IMR-90 (cell line): Measurements from ENCODE around the gene C16orf90. TPM values are rescaled to one million over a fixed set of nuclear protein-coding genes. Genes with fewer than 3 reads are reported as not detected.

Experiments used
- ATAC-seq: fragments of 200-7000 bp; cut with Tn5 transposase; 2 replicates; pipeline ENCODE4 v1.9.1; 2020; ENCODE audit warnings: low read depth, mild to moderate bottlenecking, moderate library complexity
- BruUV-seq: library from RNA; stranded (reverse); fragments of 400-500 nt; replicated peaks from 2 replicates; lab custom pipeline; 2021; lab: Mats Ljungman, UMichigan
- CTCF ChIA-PET: fragments of 300-600 bp; formaldehyde crosslinking; extraction: SDS; loops from one replicate; lab custom pipeline; 2021; ENCODE audit warnings: antibody characterized with exemption; lab: Yijun Ruan, JAX
- POLR2A ChIA-PET: fragments of 300-600 bp; sonication (Branson Sonifier 250); formaldehyde crosslinking; loops from one replicate; lab custom pipeline; 2022; ENCODE audit warnings: antibody characterized with exemption; ENCODE audit not compliant: unreplicated experiment; lab: Charles Lee
- DNase-seq: peaks from one replicate; pipeline ENCODE4 v3.0.0; 2013
- H2AFZ ChIP-seq: replicated peaks from 2 replicates; pipeline ENCODE3; 2013; ENCODE audit warnings: low read length, mild to moderate bottlenecking; ENCODE audit not compliant: poor library complexity
- H2AK5ac ChIP-seq: 2 replicates; pipeline ENCODE4 v1.6.1; 2013; ENCODE audit warnings: low read depth, low read length, inconsistent platforms
- H2AK9ac ChIP-seq: replicated peaks from 2 replicates; pipeline ENCODE3; 2013; ENCODE audit warnings: mild to moderate bottlenecking, low read depth, low read length, moderate library complexity; ENCODE audit not compliant: poor library complexity
- H2BK120ac ChIP-seq: 2 replicates; pipeline ENCODE4 v1.6.1; 2013; ENCODE audit warnings: low read depth, low read length, inconsistent platforms
- H2BK15ac ChIP-seq: 3 replicates; pipeline ENCODE4 v1.6.1; 2013; ENCODE audit warnings: low read depth, low read length, inconsistent platforms
- H2BK20ac ChIP-seq: 2 replicates; pipeline ENCODE4 v1.6.1; 2013; ENCODE audit warnings: low read depth, mild to moderate bottlenecking, inconsistent platforms, low read length, moderate library complexity
- H2BK5ac ChIP-seq: 2 replicates; pipeline ENCODE4 v1.6.1; 2013; ENCODE audit warnings: mild to moderate bottlenecking, low read depth, low read length, inconsistent platforms; ENCODE audit not compliant: poor library complexity, severe bottlenecking
- H3K14ac ChIP-seq: replicated peaks from 2 replicates; pipeline ENCODE4 v1.6.1; 2013; ENCODE audit warnings: low read depth, low read length, inconsistent platforms
- H3K18ac ChIP-seq: 2 replicates; pipeline ENCODE4 v1.6.1; 2013; ENCODE audit warnings: low read depth, low read length, control low read depth
- H3K23ac ChIP-seq: 2 replicates; pipeline ENCODE4 v1.6.1; 2013; ENCODE audit warnings: low read depth, low read length, inconsistent platforms
- H3K27ac ChIP-seq: 2 replicates; pipeline ENCODE4 v1.5.1; 2013; ENCODE audit warnings: mild to moderate bottlenecking, control low read depth, low read length; ENCODE audit not compliant: insufficient read depth
- H3K27me3 ChIP-seq: 2 replicates; pipeline ENCODE4 v1.6.1; 2013; ENCODE audit warnings: low read length; ENCODE audit not compliant: control insufficient read depth, insufficient read depth
- H3K36me3 ChIP-seq: 2 replicates; pipeline ENCODE4 v1.6.1; 2013; ENCODE audit warnings: low read length, mixed read lengths; ENCODE audit not compliant: control insufficient read depth, insufficient read depth
- H3K4ac ChIP-seq: 2 replicates; pipeline ENCODE4 v1.6.1; 2013; ENCODE audit warnings: low read depth, low read length, inconsistent platforms
- H3K4me1 ChIP-seq: 2 replicates; pipeline ENCODE4 v1.6.1; 2013; ENCODE audit warnings: low read length, mixed read lengths; ENCODE audit not compliant: control insufficient read depth, insufficient read depth
- H3K4me2 ChIP-seq: 2 replicates; pipeline ENCODE4 v1.6.1; 2013; ENCODE audit warnings: low read depth, mild to moderate bottlenecking, control low read depth, low read length, moderate library complexity
- H3K4me3 ChIP-seq: 2 replicates; pipeline ENCODE4 v1.5.1; 2013; ENCODE audit warnings: low read depth, mild to moderate bottlenecking, control low read depth, low read length, moderate library complexity; ENCODE audit not compliant: insufficient read depth
- H3K56ac ChIP-seq: 2 replicates; pipeline ENCODE4 v1.6.1; 2013; ENCODE audit warnings: low read length, inconsistent platforms; ENCODE audit not compliant: insufficient read depth; ENCODE audit errors: extremely low read depth
- H3K79me1 ChIP-seq, 2 experiments: 2 replicates each; pipeline ENCODE4 v1.6.1; 2013; ENCODE audit warnings: low read length in 2 of 2, inconsistent platforms in 1 of 2, low read depth in 1 of 2
- H3K9ac ChIP-seq: 2 replicates; pipeline ENCODE4 v1.6.1; 2013; ENCODE audit warnings: low read depth, low read length, control low read depth
- H3K9me1 ChIP-seq: 2 replicates; pipeline ENCODE4 v1.6.1; 2013; ENCODE audit warnings: low read length, inconsistent platforms; ENCODE audit not compliant: insufficient read depth
- H3K9me3 ChIP-seq: 2 replicates; pipeline ENCODE4 v1.6.1; 2013; ENCODE audit warnings: low read length; ENCODE audit not compliant: control insufficient read depth, insufficient read depth
- H4K20me1 ChIP-seq: 2 replicates; pipeline ENCODE4 v1.6.1; 2013; ENCODE audit warnings: low read length, inconsistent platforms; ENCODE audit not compliant: insufficient read depth
- H4K5ac ChIP-seq: 2 replicates; pipeline ENCODE4 v1.6.1; 2013; ENCODE audit warnings: mild to moderate bottlenecking, low read depth, low read length, control low read depth
- H4K8ac ChIP-seq, 2 experiments: 2 replicates each; pipeline ENCODE4 v1.6.1; 2013; ENCODE audit warnings: low read depth in 2 of 2, low read length in 2 of 2, control low read depth in 1 of 2, inconsistent platforms in 1 of 2
- H4K91ac ChIP-seq: 2 replicates; pipeline ENCODE4 v1.6.1; 2013; ENCODE audit warnings: low read depth, low read length, inconsistent platforms; ENCODE audit not compliant: insufficient read depth
- CEBPB ChIP-seq: IDR thresholded peaks from 2 replicates; pipeline ENCODE4 v1.6.1; 2012; ENCODE audit warnings: low read depth, low read length, improper control_type of control experiment
- MAFK ChIP-seq: IDR thresholded peaks from 2 replicates; pipeline ENCODE4 v1.6.1; 2012; ENCODE audit warnings: low read depth, low read length, improper control_type of control experiment
- NFE2L2 ChIP-seq: fragments of 150-350 bp; IDR thresholded peaks from 2 replicates; pipeline ENCODE4 v1.6.1; 2016; ENCODE audit warnings: low read depth, mild to moderate bottlenecking, low read length
- RAD21 ChIP-seq: IDR thresholded peaks from 2 replicates; pipeline ENCODE4 v1.6.1; 2012; ENCODE audit warnings: low read length, improper control_type of control experiment
- SMC3 ChIP-seq: fragments of 150-350 bp; IDR thresholded peaks from 2 replicates; pipeline ENCODE4 v1.6.1; 2016; ENCODE audit warnings: low read depth, mild to moderate bottlenecking, antibody characterized with exemption, low read length, moderate library complexity
- USF2 ChIP-seq: fragments of 150-350 bp; IDR thresholded peaks from 2 replicates; pipeline ENCODE4 v1.6.1; 2017; ENCODE audit warnings: mild to moderate bottlenecking, antibody characterized with exemption, low read length, low read depth
- WGBS, 2 experiments: methylation state at CpG; one replicate each; pipeline versions ENCODE4 v1.1.5 to v1.1.7; 2013; ENCODE audit warnings: missing lambda C conversion rate in 2 of 2; ENCODE audit not compliant: insufficient read length in 1 of 2; ENCODE audit errors: extremely low coverage in 2 of 2; 5-methylcytosine and 5-hydroxymethylcytosine counted together
- dilution Hi-C: fragments of 300-500 bp; cut with HindIII; formaldehyde crosslinking; loops from one replicate; pipeline ENCODE4 v1.14.3; 2018; ENCODE audit warnings: low sequenced_read_pairs; ENCODE audit not compliant: unreplicated experiment
- in situ Hi-C: fragments of 300-500 bp; cut with MboI; formaldehyde crosslinking; loops from 3 replicates; pipeline ENCODE4 v1.14.3; 2019; ENCODE audit warnings: low sequenced_read_pairs, inconsistent platforms, mixed read lengths
- intact Hi-C: fragments of 100-400 bp; cut with micrococcal nuclease; formaldehyde crosslinking; loops from 2 replicates; pipeline ENCODE4 v1.10.0; 2022
- polyA plus RNA-seq, 3 experiments: library from polyadenylated mRNA; depleted of rRNA; stranded (reverse); fragments of >200 nt; gene quantifications; 2 replicates each; pipeline ENCODE4 v1.2.3, GENCODE V29; 2012; ENCODE audit warnings: low replicate concordance in 1 of 3
- total RNA-seq: library from RNA; depleted of rRNA; stranded (reverse); fragments of >200 nt; gene quantifications from 2 replicates; pipeline ENCODE4 v1.2.3, GENCODE V29; 2012

The C16orf90 gene
- total and polyA plus RNA-seq, 2 of the 4 experiments (the other 2 are of a cell fraction): not detected

DNA sequence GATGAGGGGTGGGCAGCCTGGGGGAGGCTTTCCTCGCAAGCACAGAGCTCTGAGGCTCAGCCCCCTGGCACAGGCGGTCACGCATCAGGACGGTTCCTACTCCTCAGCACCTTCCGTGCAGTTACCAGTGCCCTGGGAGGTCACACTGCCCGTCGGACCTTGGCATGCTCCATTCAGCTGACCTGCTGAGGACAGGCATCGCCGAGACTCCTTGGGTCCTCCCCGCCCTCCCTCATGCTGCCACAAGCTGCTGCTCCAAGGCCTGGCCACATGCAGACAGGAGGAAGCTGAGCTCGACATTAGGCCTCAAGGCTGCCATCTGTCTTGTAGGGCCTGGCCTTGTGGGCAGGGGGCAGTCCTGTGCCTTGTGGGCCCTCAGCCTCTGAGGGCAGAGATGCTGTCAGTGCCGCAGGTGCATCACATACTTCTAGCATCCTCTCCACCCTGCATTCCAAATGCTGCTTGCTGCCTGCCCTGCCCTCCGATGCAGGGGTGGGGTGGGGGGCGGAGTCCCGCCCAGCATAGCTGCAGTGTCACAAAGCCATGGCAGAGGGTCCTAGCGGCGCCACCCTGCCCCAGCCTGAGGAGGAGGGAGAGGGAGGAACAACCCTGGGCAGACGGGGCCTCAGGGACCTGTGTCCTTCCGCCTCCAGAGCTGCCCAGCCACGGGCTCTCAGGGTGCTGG, 9.3 kb downstream of the C16orf90 start:
- H4K8ac ChIP-seq: no peak overlapping the region
- no peak overlapping the region for H2AFZ ChIP-seq
- H3K4me2 ChIP-seq: no peak overlapping the region
- H3K79me1 ChIP-seq: peaks cover 3 to 32% of the 10 kb centered on the region in 2 experiments; a peak in 3 of 4 replicates
- no peak overlapping the region for H3K27ac ChIP-seq
- peak overlapping the region; percentile 39 for H2AK9ac ChIP-seq
- POLR2A ChIA-PET: interaction anchor here (0.6 kb wide), 1 partner anchor 846 kb away, joined by 3 read pairs; no protein-coding TSS in a partner anchor
- no peak overlapping the region for H4K91ac ChIP-seq
- no peak overlapping the region for H2BK120ac ChIP-seq
- no peak overlapping the region for H2BK15ac ChIP-seq
- dilution Hi-C loops (no loop called here), in situ Hi-C loops (no loop called here), intact Hi-C loops (no loop called here)
- no peak for DNase-seq
- no peak overlapping the region for H3K4ac ChIP-seq
- no peaks in the 10 kb centered on the region for H3K4me1 ChIP-seq
- H4K20me1 ChIP-seq: peaks cover 5% of the 10 kb centered on the region
- H3K9ac ChIP-seq: no peak overlapping the region
- ATAC-seq: no peak
- no peak overlapping the region for H2AK5ac ChIP-seq
- H3K14ac ChIP-seq: no peak overlapping the region
- H3K56ac ChIP-seq: no peak overlapping the region
- no peak overlapping the region for H2BK20ac ChIP-seq
- H3K9me1 ChIP-seq: peaks cover 2% of the 10 kb centered on the region; the same call in 1 of the 2 replicates
- CTCF ChIA-PET: no interaction called here
- H3K23ac ChIP-seq: no peak overlapping the region
- H2BK5ac ChIP-seq: no peak overlapping the region
- no peak overlapping the region for H4K5ac ChIP-seq
- WGBS, 2 experiments: 90% methylated on average over 8 of the region's 20 CpGs; no CpG with 5 or more reads in 1 of the 2 experiments
- no peaks in the 10 kb centered on the region for H3K27me3 ChIP-seq
- TF ChIP-seq NFE2L2 (no peak), RAD21 (no peak), USF2 (no peak), SMC3 (no peak), CEBPB (no peak), MAFK (no peak)
- peaks cover 62% of the 10 kb centered on the region for H3K36me3 ChIP-seq
- H3K4me3 ChIP-seq: no peak overlapping the region
- no peaks in the 10 kb centered on the region for H3K9me3 ChIP-seq
- BruUV-seq: no TSS peak
- no peak overlapping the region for H3K18ac ChIP-seq
